Left renal cortex interstitium (tissue), 4 donors: ENCODE results near the gene GALNT16. TPM values are rescaled to one million over a fixed set of nuclear protein-coding genes. Genes with fewer than 3 reads are reported as not detected.
"Not testable (repeated sequence)": the region's sequence is repeated elsewhere in the genome, so short reads cannot be mapped to it uniquely, and the experiment has no call there.

Source experiments
- DNase-seq, 4 donors: peaks; one replicate each; pipeline ENCODE4 v3.0.0-alpha.2; 2013; ENCODE audit warnings: low read depth in 4 of 4, low spot score in 2 of 4, missing footprints in 1 of 4
- polyA plus RNA-seq, 4 donors: library from polyadenylated mRNA; unstranded; fragments of 120-200 nt; gene quantifications; one replicate each; pipeline ENCODE4 v1.2.1, GENCODE V29; 2013; ENCODE audit not compliant: insufficient read length in 4 of 4

Gene GALNT16
- polyA plus RNA-seq, 4 donors = 2.3 to 5.0 (median 4.4) TPM

DNA sequence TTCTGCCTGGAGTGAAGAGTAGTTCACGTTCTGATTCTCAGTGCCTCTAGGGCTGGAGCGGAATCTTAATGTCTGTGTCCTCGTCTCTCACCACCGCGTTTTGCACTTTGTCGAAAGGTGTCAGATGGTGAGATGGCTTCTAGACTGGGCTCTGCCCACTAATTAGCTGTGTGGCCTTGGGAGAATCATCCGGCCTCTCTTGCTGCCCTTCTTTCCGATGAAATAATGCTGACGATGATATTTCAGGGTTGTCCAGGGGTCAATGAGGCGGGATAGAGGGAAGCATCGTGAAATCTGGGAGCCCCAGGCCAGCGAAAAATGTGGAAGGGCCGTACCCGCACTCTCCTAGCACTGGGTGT lies 811 bp upstream of the GALNT16 start:
- no peak for DNase-seq

GRCh38 chr14:69260190-69260860 lies 367 bp downstream of the GALNT16 start:
- DNase-seq = peak in 2 of 4 donors; percentile 15 to 26

DNA sequence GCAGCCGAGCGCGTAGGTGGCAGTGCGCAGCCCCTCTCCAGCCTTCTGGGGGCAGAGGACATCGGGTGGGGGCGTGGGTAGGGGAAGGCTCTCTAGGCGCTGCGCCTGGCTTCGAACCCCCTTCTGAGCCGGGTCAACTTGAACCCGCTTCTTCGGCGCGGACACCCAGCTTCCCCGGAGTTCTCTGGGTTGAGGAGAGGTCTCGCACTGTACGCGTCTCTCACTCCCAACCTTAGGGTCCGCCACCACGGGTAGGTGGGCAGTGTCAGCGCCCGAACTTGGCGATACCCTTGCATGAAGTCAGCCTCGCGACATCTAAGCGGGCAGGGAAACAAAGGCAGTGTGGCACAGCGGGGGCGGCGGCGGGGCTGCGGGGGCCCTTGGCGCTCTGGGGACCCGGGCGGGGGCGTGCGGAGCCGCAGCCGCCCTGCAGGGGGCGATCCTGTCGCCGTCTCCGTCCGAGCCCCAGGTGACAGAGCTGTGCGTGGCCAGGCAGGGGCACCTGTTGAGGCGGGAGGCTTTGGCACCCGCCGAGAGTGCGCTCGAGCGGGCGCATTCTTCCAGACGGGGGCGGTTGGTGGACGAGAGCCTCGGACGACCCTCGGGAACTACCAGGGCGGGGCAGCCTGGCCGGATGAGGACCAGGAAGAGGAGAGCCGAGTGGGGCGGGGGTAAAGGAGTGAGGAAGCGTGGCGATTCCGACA lies 1.1 kb downstream of the GALNT16 start:
- peak in 2 of 4 donors; percentile 9 to 13 for DNase-seq

GRCh38 chr14:69261761-69262331 lies 1.9 kb downstream of the GALNT16 start:
- no peak for DNase-seq

- no peak for DNase-seq
Observed at GRCh38 chr14:69262516-69262915, 2.6 kb downstream of the GALNT16 start.

DNA sequence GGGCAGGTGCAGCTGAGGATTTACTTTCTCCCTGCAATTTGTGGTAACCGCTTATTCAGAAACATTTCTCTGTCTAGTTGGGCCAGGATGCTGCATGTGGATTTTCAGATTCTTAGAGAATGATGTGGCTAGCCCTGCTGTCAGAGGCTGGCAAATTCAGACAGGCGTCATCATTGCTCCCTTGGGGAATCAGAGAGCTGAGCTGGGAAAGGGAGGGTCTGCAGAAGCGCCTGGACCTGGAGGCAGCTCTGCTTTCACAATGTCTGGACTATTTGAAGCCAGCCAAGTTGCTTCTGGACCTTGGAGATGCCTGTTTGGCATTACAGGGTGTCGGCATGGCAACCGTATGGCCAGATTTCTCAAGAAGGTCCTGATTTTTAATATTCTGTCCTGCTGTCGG lies 3.4 kb downstream of the GALNT16 start:
- DNase-seq = no peak

GRCh38 chr14:69263771-69264170 lies 3.8 kb downstream of the GALNT16 start:
- no peak for DNase-seq

DNA sequence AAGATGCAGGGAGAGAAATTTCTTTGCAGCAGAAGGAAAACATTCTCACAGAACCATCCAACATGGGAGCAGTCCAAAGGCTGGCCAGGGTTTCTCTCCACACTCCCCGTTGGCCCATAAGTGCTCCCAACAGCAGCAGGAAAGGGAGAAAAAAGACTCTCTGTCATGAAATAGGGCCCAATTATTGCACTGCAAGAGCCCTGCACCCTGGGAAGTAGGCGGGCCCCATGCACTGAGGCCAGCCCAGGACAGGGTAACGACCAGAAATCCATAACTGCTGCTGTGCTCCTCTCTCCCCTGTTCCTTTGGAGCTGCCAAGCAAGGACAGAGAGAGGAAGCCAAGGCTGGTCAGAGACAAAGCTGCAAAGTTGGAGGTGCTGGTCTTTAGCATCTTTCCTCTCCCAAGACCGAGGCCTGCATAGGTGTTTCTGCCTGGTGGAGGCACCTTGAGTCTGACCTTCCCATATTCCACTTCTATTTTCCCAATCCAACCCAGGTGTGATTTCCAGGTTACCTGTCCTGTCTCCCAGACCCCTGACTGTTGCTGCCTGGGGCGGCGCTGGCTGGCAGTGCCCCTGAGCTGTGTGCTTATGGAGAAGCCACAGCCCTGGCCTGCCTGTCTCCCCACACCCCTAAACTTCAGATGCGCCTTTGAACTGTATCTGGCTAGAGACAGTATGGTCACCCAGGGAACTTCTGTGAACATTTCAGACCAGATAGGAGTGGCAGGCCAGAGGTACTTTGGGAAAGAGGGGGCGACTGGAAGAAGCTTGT lies 6.8 kb downstream of the GALNT16 start:
- no peak for DNase-seq

- DNase-seq = no peak
Observed at GRCh38 chr14:69267492-69267891, 7.5 kb downstream of the GALNT16 start.

- no peak for DNase-seq
Observed at GRCh38 chr14:69268223-69268622, 8.3 kb downstream of the GALNT16 start.

- no peak for DNase-seq
Observed at GRCh38 chr14:69268763-69269162, 8.8 kb downstream of the GALNT16 start.

DNA sequence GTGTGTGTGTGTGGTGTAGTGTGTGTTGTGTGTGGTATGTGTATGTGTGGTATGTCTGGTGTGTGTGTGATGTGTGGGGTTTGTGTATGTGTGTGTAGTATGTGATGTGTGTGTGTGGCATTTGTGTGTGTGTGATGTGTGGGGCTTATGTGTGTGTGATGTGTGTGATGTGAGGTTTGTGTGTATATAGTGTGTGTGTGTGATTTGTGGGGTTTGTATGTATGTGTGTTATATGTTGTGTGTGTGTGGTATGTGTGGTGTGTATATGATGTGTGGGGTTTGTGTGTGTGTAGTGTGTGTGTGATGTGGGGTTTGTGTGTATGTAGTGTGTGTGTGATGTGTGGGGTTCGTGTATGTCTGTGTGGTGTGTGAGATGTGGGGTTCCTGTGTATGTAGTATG lies 9.4 kb downstream of the GALNT16 start:
- no peak for DNase-seq

DNA sequence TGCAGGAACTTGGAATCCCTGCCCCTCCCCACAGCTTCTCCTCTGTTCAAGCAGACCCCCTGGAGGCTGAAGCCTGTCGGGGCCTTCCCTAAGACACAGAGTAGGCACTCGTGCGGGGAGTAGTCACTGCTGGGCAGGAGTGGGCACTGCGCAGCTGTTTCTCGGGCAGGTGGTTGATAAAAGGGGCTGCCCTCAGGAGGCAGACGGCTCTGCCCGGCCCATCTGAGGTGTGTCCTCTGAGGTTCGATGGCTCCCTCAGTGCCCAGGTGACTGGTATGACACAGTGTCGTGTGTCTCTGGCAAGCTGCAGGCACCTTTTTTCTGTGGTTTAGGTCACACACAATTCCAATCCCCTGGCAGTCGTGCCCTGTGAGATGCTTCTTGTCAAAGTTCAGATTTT lies 10.1 kb downstream of the GALNT16 start:
- DNase-seq = no peak

DNA sequence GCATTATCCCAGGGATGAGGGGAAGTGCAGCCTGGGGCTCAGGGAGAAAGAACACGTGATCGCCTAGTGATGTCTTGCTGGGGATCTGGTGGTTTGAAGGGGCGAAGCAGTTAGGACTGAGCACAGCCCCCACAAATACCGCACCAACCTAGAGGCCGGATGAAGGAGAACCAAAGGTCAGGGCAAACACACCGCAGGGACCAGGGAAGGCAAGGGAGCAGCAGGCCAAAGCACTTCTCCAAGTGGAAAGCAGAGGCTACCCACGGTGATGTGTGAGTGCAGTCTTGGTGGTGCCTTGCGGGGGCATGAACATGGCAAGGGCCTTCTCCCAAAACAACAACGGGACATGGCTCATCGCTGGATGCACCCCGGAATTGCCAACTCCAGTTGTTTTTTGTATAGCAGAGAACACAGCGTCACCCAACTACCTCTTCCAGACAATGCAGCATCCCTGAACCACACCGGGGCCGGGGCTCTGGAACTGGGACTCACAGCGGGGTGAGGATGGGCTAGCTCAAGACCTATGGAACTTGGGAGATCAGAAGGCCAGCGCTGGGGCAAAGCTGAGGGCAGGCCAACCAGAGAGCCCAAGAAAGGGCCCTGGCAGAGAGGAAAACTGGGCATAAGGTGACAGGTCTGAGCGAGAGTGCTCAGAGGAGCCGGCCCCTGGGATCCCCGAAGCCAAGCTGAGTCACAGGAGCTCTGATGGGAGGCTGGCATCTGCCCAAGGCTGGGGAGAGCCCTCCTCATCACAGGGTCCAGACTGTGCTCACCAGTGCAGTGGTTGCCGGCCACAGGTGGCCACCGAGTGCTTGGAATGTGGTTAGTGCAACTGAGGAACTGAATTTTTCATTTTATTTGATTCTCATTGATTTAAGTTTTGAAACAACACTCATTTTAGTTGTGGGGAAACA lies 11.1 kb downstream of the GALNT16 start:
- no peak for DNase-seq

DNA sequence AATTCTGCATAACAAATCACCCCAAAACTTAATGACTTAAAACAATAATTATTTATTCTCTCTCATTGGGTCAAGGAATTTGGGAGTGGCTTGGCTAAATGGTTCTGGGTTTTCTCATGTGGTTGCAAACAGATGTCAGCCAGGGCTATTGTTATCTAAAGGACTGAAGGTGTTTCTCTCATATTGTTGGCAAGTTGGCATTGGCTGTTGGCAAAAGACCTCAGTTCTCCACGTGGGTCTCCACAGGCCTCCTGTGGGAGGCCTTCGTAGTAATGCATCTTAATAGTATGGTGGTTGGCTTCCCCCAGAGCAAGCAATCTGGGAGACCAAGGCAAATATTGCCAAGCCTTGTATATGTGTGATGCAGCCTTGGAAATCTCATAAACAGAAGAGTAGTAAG lies 14.4 kb downstream of the GALNT16 start:
- no peak for DNase-seq

- no peak for DNase-seq
Observed at GRCh38 chr14:69275331-69275730, 15.4 kb downstream of the GALNT16 start.

DNA sequence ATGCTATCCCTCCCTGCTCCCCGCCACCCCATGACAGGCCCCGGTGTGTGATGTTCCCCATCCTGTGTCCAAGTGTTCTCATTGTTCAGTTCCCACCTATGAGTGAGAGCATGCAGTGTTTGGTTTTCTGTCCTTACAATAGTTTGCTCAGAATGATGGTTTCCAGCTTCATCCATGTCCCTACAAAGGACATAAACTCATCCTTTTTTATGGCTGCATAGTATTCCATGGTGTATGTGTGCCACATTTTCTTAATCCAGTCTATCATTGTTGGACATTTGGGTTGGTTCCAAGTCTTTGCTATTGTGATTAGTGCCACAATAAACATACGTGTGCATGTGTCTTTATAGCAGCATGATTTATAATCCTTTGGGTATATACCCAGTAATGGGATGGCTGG lies 17.4 kb downstream of the GALNT16 start:
- not testable (repeated sequence) for DNase-seq

DNA sequence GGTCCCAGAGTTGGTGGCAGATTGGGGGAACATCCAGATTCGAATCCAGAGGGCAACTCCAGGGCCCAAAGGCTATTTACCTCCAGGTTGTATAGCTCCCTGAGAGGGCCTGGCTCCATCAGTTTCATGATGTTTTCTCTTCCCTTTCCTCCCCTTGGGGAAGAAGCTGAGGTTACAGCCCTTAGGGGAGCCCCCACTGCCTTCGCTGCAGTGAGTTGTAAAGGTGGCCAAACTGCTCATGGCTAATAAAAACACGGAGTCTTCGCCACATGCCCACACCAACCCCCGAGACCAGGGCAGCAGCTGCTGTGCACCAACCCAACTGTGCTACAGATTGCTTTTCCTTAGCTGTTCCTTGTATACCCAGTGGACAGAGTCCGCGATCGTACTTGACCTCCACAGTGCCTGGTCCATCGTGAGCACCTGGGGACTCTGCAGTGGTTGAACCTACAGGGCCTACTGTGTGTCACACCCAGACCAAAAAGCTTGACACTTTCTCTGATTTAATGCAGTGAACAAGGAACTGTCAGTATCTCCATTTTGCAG lies 20.9 kb downstream of the GALNT16 start:
- DNase-seq = no peak

GRCh38 chr14:69281450-69282169 lies 21.7 kb downstream of the GALNT16 start:
- no peak for DNase-seq
